GM21381 (cell line): Measurements from ENCODE around the gene CTAGE8.
"Not testable (repeated sequence)": the region's sequence is repeated elsewhere in the genome, so short reads cannot be mapped to it uniquely, and the experiment has no call there.

Experiments
- ATAC-seq: cut with Tn5 transposase; IDR thresholded peaks from one replicate; pipeline ENCODE4 v1.9.1; 2021; ENCODE audit warnings: mild to moderate bottlenecking, moderate library complexity; ENCODE audit not compliant: unreplicated experiment

CTAGE8 gene

DNA sequence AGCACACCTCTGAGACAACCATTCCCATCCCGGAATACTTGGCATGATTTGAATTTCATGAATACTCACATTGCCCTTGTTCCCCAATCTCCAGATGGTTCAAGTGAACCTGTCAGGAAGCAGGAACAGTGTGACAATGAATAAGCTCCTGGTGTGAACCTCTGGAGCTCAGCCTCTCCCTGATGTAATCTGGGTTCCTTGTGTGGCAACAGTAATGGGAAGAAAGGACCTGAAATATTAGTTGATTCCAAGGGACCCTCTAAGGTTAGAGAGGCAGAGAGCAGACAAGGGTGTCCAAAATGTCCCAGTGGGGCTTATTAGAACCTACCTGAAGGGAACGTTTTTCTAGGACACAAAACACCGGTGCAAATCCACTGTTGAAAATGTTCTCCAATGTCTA is 13.0 kb downstream of the CTAGE8 start:
- ATAC-seq: no peak

DNA sequence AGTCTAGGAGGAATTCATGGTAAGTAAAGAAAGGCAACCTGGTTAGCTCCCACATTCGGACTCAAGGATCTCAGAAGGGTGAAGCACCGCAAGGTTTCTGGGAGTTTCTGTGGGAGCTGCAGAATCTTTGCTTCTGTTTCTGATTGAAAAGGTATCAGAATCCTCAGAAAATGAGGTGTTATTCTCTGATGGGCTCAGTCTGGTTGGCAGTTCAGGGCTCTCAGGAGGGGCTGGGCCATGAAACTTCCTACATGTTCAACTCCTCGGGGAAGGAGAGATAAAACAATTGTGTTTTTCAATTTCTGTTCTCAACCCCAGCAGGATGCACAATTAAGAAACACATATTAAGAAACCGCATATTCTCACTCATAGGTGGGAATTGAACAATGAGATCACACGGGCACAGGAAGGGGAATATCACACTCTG is 13.6 kb downstream of the CTAGE8 start:
- no peak for ATAC-seq

DNA sequence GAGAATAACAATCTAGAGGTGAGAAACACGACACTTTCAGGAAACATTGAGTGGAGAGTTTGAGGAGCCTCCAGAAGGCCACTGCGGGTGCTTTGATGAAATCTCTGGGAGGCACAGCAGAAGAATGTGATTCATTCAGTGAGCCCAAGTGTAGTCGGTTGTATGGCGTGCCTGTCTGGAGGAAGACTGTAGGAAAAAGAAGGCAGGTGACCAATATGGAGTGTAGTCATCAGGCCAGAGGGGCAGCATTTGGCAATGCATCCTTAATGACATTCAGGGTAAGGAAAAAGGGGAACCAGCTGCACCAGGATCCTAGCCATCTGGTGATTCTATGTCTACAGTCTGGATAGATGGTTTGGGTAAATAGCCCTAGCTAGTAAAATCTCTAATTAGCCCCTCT is 16.8 kb downstream of the CTAGE8 start:
- ATAC-seq: not testable (repeated sequence)

GRCh38 chr7:144247674-144248330 is 21.3 kb downstream of the CTAGE8 start:
- ATAC-seq: not testable (repeated sequence)

DNA sequence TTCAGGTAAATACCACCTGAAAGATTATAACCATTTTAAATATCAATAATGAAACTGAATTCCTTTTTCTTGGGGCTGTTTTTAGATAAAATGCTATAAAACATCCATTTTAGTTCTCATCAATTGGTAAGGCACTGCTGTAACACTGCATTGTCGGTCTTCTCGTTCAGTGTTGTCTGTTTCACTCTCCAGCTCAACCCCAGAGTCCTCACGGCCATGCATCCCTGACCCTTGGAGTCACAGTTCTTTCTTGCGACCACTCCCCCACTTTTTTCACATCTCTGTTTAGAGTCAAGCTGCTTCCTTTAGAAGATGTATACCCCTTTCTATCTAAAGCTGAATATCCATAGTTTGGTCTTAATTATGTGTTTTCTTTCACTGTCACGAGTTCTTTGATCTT is 22.1 kb downstream of the CTAGE8 start:
- ATAC-seq: not testable (repeated sequence)

GRCh38 chr7:144245372-144245771 is 23.7 kb downstream of the CTAGE8 start:
- not testable (repeated sequence) for ATAC-seq

DNA sequence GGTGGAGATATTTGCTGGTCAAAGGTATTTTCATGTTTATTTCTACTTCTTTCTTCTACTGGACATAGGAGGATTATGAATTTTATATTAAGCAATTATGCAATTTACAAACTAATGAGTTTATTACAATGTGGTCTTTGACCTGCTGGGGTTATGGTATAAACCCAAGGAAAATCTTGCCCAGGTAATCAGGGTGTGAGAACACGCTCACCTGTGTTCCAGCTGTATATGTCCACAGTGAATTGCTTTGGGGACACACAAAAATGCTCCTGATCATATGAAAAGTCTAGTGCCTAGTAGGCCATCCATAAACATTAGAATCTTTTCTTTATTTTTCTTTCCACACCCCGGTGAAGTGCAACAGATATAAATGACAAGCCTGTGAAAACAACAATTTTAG is 29.7 kb downstream of the CTAGE8 start, which contains the start of gene OR2A42:
Gene OR2A42 (minus strand): TSS at position 241 of the 400 bp plus-strand sequence. CDS start 6,762 bp downstream, outside the sequence.
- not testable (repeated sequence) for ATAC-seq

GRCh38 chr7:144238530-144239082 is 30.5 kb downstream of the CTAGE8 start:
- not testable (repeated sequence) for ATAC-seq

DNA sequence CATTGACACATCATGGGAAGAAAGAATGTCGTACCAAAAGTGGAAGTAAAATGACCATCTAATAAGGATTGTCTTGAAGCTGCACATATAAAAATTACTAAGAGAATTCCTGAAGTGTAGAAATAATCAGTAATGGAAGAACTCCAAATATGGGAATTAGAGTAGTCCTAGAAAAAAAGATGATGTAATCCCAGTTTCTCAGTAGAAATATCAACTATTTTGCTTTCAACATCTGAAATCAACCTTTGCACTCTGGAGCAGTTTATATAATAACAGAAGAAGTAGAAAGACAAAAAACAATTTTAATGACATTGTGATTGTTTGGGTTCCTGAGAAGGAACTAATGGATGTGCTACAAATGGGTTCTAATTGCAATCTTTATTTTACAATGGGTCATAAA is 36.0 kb downstream of the CTAGE8 start:
- ATAC-seq: not testable (repeated sequence)

DNA sequence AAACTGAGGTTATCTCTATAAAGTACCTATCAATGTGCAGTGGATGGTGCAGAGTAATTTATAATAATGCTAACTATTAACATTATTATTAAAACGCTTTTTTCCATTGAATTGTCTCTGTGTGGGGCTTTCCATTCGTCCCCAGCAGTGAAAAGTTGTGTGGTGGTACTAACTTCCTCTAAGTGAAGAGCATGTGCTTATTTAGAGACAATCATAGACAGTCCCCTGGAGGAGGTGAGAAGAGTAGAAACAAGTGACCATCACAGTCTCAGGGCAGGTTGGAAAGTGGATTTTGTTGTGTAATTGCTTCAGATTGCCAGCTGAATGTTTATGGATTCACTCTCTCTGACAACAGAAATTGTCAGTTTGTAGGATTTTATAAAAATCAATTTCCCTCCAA is 38.1 kb downstream of the CTAGE8 start:
- not testable (repeated sequence) for ATAC-seq

DNA sequence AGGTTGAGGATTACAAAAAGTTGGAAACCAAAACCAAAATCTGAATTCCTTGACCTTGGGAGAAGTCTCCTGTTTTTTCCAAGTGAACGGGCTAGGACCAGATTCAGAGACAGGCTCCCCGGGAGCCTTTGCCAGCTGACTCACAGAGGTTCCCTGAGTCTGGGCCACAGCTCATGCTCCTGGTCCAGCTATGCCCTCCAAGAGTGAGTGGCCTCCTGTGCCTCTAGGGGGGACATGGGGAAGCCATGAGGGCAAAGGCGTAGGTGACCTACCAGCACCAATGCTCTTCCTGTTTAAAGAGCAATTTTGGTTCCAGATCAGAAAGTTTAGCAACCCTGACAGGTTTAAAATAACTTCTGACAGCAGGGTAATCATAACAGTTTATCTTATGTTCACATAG is 40.3 kb downstream of the CTAGE8 start:
- not testable (repeated sequence) for ATAC-seq

- ATAC-seq: not testable (repeated sequence)
Observed at GRCh38 chr7:144226866-144227265, 42.2 kb downstream of the CTAGE8 start.

GRCh38 chr7:144223675-144224074 is 45.4 kb downstream of the CTAGE8 start:
- ATAC-seq: not testable (repeated sequence)

GRCh38 chr7:144220531-144220930 is 48.6 kb downstream of the CTAGE8 start:
- not testable (repeated sequence) for ATAC-seq

- not testable (repeated sequence) for ATAC-seq
Observed at GRCh38 chr7:144219149-144219548, 49.9 kb downstream of the CTAGE8 start.

DNA sequence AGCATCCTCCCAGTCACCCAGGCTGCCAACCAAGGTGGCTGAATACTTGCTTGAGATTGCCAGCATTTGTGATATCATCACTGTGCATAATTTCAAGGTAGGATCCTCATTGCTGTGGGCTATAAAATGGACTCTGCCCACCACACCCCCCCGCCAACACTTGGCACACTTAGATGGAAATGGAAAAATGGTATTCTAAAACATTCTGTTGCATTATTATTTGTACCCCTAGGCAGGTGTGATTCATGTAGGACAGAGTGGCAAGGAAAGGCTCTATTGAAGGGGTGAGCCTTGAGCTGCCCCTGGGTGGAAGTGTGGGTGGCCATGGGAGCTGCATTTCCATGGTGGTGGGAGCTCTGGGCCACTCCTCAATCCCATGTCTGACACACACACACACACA is 50.5 kb downstream of the CTAGE8 start:
- not testable (repeated sequence) for ATAC-seq

- not testable (repeated sequence) for ATAC-seq
Observed at GRCh38 chr7:144217200-144217599, 51.9 kb downstream of the CTAGE8 start.
